HCT116 (cell line): ENCODE data around the gene GEMIN4.

Experiments used
- CTCF ChIP-seq, 3 experiments: fragments of 200-600 bp in 1 of 3; sonication (generic) in 1 of 3; IDR thresholded peaks in 2 of 3; conservative IDR thresholded peaks in 1 of 3; 2 replicates each; pipeline ENCODE4 v1.5.1; 2012 to 2017; ENCODE audit warnings: low read depth in 2 of 3, low read length in 2 of 3, antibody characterized with exemption in 1 of 3, borderline replicate concordance in 1 of 3, control low read depth in 1 of 3, mild to moderate bottlenecking in 1 of 3, mixed read lengths in 1 of 3, mixed run types in 1 of 3, moderate library complexity in 1 of 3; ENCODE audit not compliant: insufficient read depth in 1 of 3
- EZH2 ChIP-seq: fragments of 200-600 bp; sonication (generic); IDR thresholded peaks from 2 replicates; pipeline ENCODE4 v1.6.1; 2017; ENCODE audit warnings: antibody characterized with exemption, mixed run types
- EZH2phosphoT487 ChIP-seq: fragments of 200-600 bp; IDR thresholded peaks from 2 replicates; pipeline ENCODE4 v1.6.1; 2018; ENCODE audit warnings: antibody characterized with exemption, borderline replicate concordance
- JUND ChIP-seq: IDR thresholded peaks from 2 replicates; pipeline ENCODE4 v1.6.1; 2012
- MAX ChIP-seq: IDR thresholded peaks from 2 replicates; pipeline ENCODE4 v1.6.1; 2012
- POLR2A ChIP-seq: IDR thresholded peaks from 2 replicates; pipeline ENCODE4 v1.7.0; 2011; ENCODE audit warnings: borderline replicate concordance; ENCODE audit not compliant: insufficient read depth, insufficient read length; ENCODE audit errors: extremely low read depth
- SIN3A ChIP-seq: IDR thresholded peaks from 2 replicates; pipeline ENCODE4 v1.6.1; 2012; ENCODE audit warnings: low read depth
- YY1 ChIP-seq: IDR thresholded peaks from 2 replicates; pipeline ENCODE4 v1.6.1; 2011; ENCODE audit warnings: low read length, low read depth, moderate library complexity, mild to moderate bottlenecking; ENCODE audit not compliant: insufficient replicate concordance; ENCODE audit errors: extremely low read depth

GRCh38 chr17:788551-788950, 36.5 kb upstream of the GEMIN4 start:
- TF ChIP-seq CTCF (IDR thresholded peaks at IDR 0.05 in 2 of 3, conservative IDR thresholded peaks at IDR 0.05 in 1 of 3; ENCODE audit: borderline replicate concordance in 1 of 3, insufficient read depth in 1 of 3, low read depth in 2 of 3, low read length in 2 of 3) (no peak), MAX (no peak), JUND (no peak), EZH2phosphoT487 (no peak), EZH2 (no peak), SIN3A (no peak), YY1 (no peak), POLR2A (no peak)
